GM10266 (cell line): ENCODE data around the gene SLC25A28.

Source experiments
- DNase-seq: peaks from one replicate; pipeline ENCODE4 v3.0.0; 2012; ENCODE audit errors: extremely low spot score
- TF ChIP-seq, protein P1 (sequence below): IDR thresholded peaks from 2 replicates; pipeline ENCODE4 v1.5.1; 2012; ENCODE audit warnings: mild to moderate bottlenecking, low read depth; ENCODE audit not compliant: control insufficient read depth, insufficient read depth; ENCODE audit errors: missing control alignments

The SLC25A28 gene

GRCh38 chr10:99562631-99563030, 57.6 kb downstream of the SLC25A28 start:
- TF ChIP-seq, protein P1, sequence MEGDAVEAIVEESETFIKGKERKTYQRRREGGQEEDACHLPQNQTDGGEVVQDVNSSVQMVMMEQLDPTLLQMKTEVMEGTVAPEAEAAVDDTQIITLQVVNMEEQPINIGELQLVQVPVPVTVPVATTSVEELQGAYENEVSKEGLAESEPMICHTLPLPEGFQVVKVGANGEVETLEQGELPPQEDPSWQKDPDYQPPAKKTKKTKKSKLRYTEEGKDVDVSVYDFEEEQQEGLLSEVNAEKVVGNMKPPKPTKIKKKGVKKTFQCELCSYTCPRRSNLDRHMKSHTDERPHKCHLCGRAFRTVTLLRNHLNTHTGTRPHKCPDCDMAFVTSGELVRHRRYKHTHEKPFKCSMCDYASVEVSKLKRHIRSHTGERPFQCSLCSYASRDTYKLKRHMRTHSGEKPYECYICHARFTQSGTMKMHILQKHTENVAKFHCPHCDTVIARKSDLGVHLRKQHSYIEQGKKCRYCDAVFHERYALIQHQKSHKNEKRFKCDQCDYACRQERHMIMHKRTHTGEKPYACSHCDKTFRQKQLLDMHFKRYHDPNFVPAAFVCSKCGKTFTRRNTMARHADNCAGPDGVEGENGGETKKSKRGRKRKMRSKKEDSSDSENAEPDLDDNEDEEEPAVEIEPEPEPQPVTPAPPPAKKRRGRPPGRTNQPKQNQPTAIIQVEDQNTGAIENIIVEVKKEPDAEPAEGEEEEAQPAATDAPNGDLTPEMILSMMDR: no peak
- no peak for DNase-seq
